ENCODE results near the gene MS4A15.

MS4A15 gene

GRCh38 chr11:60825118-60825517 is 68.5 kb downstream of the MS4A15 start:
- TF ChIP-seq CTCF (IDR thresholded peaks at IDR 0.05; ENCODE audit: low read length, missing control alignments) = no peak
- DNase-seq (ENCODE audit: low read depth) = no peak
- H3K4me3 ChIP-seq (replicated peaks; ENCODE audit: low read depth, low read length) = no peak overlapping the region

DNA sequence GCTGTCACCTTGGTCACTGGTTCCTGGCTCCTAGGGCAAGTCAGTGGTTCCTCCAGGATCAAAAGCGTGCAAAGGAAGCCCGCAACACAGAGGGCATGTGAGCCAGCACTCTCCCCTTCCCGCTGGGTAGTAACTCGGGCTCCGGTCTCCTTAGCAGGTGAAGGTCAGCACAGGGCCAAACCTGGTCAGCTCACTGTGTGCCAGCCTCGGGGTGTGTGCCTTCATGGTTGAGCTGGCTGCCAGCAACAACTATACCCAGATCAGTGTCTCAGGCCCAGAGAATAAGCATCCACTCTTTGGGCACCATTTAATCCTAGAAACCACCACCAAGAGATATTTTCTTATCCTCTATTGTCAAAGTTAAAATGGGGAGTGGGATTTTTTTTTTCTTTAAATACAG is 69.1 kb downstream of the MS4A15 start:
- no peak for TF ChIP-seq CTCF (IDR thresholded peaks at IDR 0.05; ENCODE audit: low read length, missing control alignments)
- no peak for DNase-seq (ENCODE audit: low read depth)
- H3K4me3 ChIP-seq (replicated peaks; ENCODE audit: low read depth, low read length) = no peak overlapping the region
